ENCODE results near the gene CARM1.

DNA sequence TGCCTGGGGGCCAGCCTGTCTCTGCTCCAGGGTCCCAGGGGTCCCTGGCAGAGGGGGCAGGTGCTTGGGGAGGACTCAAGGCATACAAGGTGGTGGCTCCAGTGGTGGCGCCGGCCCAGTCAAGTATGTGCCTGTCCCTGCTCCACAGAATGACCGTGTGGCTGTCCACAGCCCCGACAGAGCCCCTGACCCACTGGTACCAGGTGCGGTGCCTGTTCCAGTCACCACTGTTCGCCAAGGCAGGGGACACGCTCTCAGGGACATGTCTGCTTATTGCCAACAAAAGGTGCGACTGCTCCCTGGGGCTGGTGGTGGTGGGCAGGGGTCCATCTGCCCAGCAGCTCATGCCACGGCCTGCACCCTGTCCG, 48.9 kb downstream of the CARM1 start:
- TF ChIP-seq, protein P1, sequence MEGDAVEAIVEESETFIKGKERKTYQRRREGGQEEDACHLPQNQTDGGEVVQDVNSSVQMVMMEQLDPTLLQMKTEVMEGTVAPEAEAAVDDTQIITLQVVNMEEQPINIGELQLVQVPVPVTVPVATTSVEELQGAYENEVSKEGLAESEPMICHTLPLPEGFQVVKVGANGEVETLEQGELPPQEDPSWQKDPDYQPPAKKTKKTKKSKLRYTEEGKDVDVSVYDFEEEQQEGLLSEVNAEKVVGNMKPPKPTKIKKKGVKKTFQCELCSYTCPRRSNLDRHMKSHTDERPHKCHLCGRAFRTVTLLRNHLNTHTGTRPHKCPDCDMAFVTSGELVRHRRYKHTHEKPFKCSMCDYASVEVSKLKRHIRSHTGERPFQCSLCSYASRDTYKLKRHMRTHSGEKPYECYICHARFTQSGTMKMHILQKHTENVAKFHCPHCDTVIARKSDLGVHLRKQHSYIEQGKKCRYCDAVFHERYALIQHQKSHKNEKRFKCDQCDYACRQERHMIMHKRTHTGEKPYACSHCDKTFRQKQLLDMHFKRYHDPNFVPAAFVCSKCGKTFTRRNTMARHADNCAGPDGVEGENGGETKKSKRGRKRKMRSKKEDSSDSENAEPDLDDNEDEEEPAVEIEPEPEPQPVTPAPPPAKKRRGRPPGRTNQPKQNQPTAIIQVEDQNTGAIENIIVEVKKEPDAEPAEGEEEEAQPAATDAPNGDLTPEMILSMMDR (IDR thresholded peaks at IDR 0.05), result no peak
- TF ChIP-seq EZH2 (IDR thresholded peaks at IDR 0.05; ENCODE audit: borderline replicate concordance, insufficient read depth, low read depth, low read length, poor library complexity, severe bottlenecking), result no peak
